HepG2 (cell line): ENCODE results near the gene FCN1. TPM values are rescaled to one million over a fixed set of nuclear protein-coding genes. Genes with fewer than 3 reads are reported as not detected.

ENCODE experiments used
- ATAC-seq: fragments of 200-7000 bp; cut with Tn5 transposase; 3 replicates; pipeline ENCODE4 v1.9.1; 2020; ENCODE audit warnings: mild to moderate bottlenecking, moderate library complexity
- BruUV-seq: library from RNA; stranded (reverse); fragments of 400-500 nt; replicated peaks from 2 replicates; lab custom pipeline; 2021; lab: Mats Ljungman, UMichigan
- CTCF ChIA-PET: fragments of 300-600 bp; formaldehyde crosslinking; extraction: SDS; loops from one replicate; lab custom pipeline; 2021; ENCODE audit warnings: low total read pairs, inconsistent platforms, low intra/inter-chr PET ratio; lab: Yijun Ruan, JAX
- POLR2A ChIA-PET: fragments of 350-600 bp; sonication (Branson Sonifier 250); formaldehyde crosslinking; loops from one replicate; lab custom pipeline; 2020; ENCODE audit warnings: antibody characterized with exemption, inconsistent platforms; lab: Yijun Ruan, JAX
- DNase-seq: peaks from one replicate; pipeline ENCODE4 v3.0.0-alpha.2; 2015; ENCODE audit warnings: low spot score
- FAIRE-seq: peaks from 3 replicates; lab custom pipeline; 2011; peaks lifted over from hg19 to GRCh38; lab: Jason Lieb, UNC
- H2AFZ ChIP-seq: one replicate; pipeline ENCODE4 v1.6.1; 2011; ENCODE audit warnings: low read length, inconsistent platforms
- H3K27ac ChIP-seq: fragments of 300-600 bp; 3 replicates; pipeline ENCODE4 v1.8.0; 2011; ENCODE audit warnings: mixed run types, mild to moderate bottlenecking, mixed read lengths, low read length, inconsistent platforms; ENCODE audit not compliant: insufficient read depth; ENCODE audit errors: extremely low read length
- H3K27me3 ChIP-seq, 2 experiments: fragments of 200-600 bp in 1 of 2; 2 replicates in 1 of 2; 3 replicates in 1 of 2; pipeline versions ENCODE4 v1.6.0 to v1.8.0; 2011; ENCODE audit warnings: low read length in 2 of 2, mild to moderate bottlenecking in 2 of 2, moderate library complexity in 2 of 2, inconsistent platforms in 1 of 2; ENCODE audit not compliant: insufficient read depth in 2 of 2, control insufficient read depth in 1 of 2
- H3K36me3 ChIP-seq, 2 experiments: fragments of 200-600 bp in 1 of 2; replicated peaks in 1 of 2; 2 replicates in 1 of 2; 3 replicates in 1 of 2; pipeline versions ENCODE4 v1.5.1 to v1.8.0; 2011; ENCODE audit warnings: low read length in 2 of 2, inconsistent platforms in 1 of 2; ENCODE audit not compliant: insufficient read depth in 2 of 2, control insufficient read depth in 1 of 2
- H3K4me1 ChIP-seq: 2 replicates; pipeline ENCODE4 v1.5.1; 2012; ENCODE audit warnings: low read length, inconsistent platforms; ENCODE audit not compliant: insufficient read depth
- H3K4me2 ChIP-seq: 2 replicates; pipeline ENCODE4 v1.6.0; 2011; ENCODE audit warnings: low read depth, low read length, inconsistent platforms
- H3K4me3 ChIP-seq, 3 experiments: fragments of 200-600 bp in 1 of 3; sonication (generic), shearing (Covaris generic) in 1 of 3; replicated peaks in 1 of 3; 2 replicates each; pipeline ENCODE4 v1.5.1; 2011 to 2016; ENCODE audit warnings: low read length in 3 of 3, inconsistent platforms in 2 of 3, low read depth in 2 of 3, mild to moderate bottlenecking in 2 of 3, control low read depth in 1 of 3, mixed read lengths in 1 of 3; ENCODE audit not compliant: insufficient read depth in 1 of 3
- H3K79me2 ChIP-seq: one replicate; pipeline ENCODE4 v1.6.1; 2011; ENCODE audit warnings: low read length, inconsistent platforms; ENCODE audit not compliant: insufficient read depth
- H3K9ac ChIP-seq: 2 replicates; pipeline ENCODE4 v1.6.0; 2011; ENCODE audit warnings: mild to moderate bottlenecking, low read depth, low read length, inconsistent platforms; ENCODE audit not compliant: insufficient read depth
- H3K9me3 ChIP-seq: 2 replicates; pipeline ENCODE4 v1.5.1; 2012; ENCODE audit warnings: mild to moderate bottlenecking, low read length
- H4K20me1 ChIP-seq: 2 replicates; pipeline ENCODE4 v1.6.0; 2011; ENCODE audit warnings: inconsistent platforms, mild to moderate bottlenecking, low read length, moderate library complexity; ENCODE audit not compliant: insufficient read depth
- CHD2 ChIP-seq: IDR thresholded peaks from 2 replicates; pipeline ENCODE4 v1.6.1; 2011; ENCODE audit warnings: low read depth, low read length, improper control_type of control experiment
- EZH2 ChIP-seq: conservative IDR thresholded peaks from 2 replicates; pipeline ENCODE4 v1.6.1; 2012; ENCODE audit warnings: mild to moderate bottlenecking, low read depth, low read length, moderate library complexity
- HOXA5 ChIP-seq: sonication (generic); formaldehyde crosslinking; IDR thresholded peaks from 2 replicates; pipeline ENCODE4 v1.4.0; 2020; ENCODE audit warnings: missing genetic modification reagents
- HOXA7 ChIP-seq: sonication (generic); formaldehyde crosslinking; IDR thresholded peaks from 2 replicates; pipeline ENCODE4 v1.8.1; 2022; ENCODE audit warnings: mild to moderate bottlenecking, missing genetic modification reagents, moderate library complexity
- RAD51 ChIP-seq: fragments of 450-650 bp; IDR thresholded peaks from 2 replicates; pipeline ENCODE4 v1.6.1; 2016; ENCODE audit warnings: borderline replicate concordance
- SIN3A ChIP-seq: IDR thresholded peaks from 2 replicates; pipeline ENCODE4 v1.6.1; 2011; ENCODE audit warnings: low read depth, mild to moderate bottlenecking, control low read depth, low read length, borderline replicate concordance
- ZFP1 ChIP-seq: IDR thresholded peaks from 2 replicates; pipeline ENCODE4 v1.6.1; 2016
- ZNF572 ChIP-seq: sonication (generic); formaldehyde crosslinking; IDR thresholded peaks from 2 replicates; pipeline ENCODE4 v1.5.1; 2020; ENCODE audit warnings: mild to moderate bottlenecking, missing genetic modification reagents
- ZNF589 ChIP-seq: sonication (generic); formaldehyde crosslinking; conservative IDR thresholded peaks from 2 replicates; pipeline ENCODE4 v1.8.0; 2022; ENCODE audit warnings: mild to moderate bottlenecking, moderate library complexity, missing genetic modification reagents
- ZNF879 ChIP-seq: sonication (generic); formaldehyde crosslinking; IDR thresholded peaks from 2 replicates; pipeline ENCODE4 v1.8.1; 2023; ENCODE audit warnings: missing genetic modification reagents
- ZSCAN22 ChIP-seq: sonication (generic); formaldehyde crosslinking; IDR thresholded peaks from 2 replicates; pipeline ENCODE4 v1.4.0; 2020; ENCODE audit warnings: mild to moderate bottlenecking, missing genetic modification reagents
- WGBS: methylation state at CpG from one replicate; pipeline ENCODE4 v1.1.6; 2017; ENCODE audit warnings: low lambda C conversion rate; 5-methylcytosine and 5-hydroxymethylcytosine counted together
- in situ Hi-C: cut with HindIII; loops from 2 replicates; pipeline ENCODE4 v1.10.0; 2017; ENCODE audit warnings: low pct_unique_long_range_greater_than_20kb; ENCODE audit not compliant: extremely low pct_ligation_motif_present
- intact Hi-C: fragments of 100-400 bp; cut with micrococcal nuclease; formaldehyde crosslinking; loops from one replicate; pipeline ENCODE4 v1.10.0; 2022; ENCODE audit not compliant: unreplicated experiment
- polyA plus RNA-seq, 8 experiments: library from polyadenylated mRNA; depleted of rRNA in 3 of 8; stranded (reverse) in 7 of 8; unstranded in 1 of 8; fragments of >200 nt; fragmentation: Illumina TruSeq in 4 of 8; extraction: Trizol in 4 of 8; gene quantifications; 2 replicates each; pipeline versions ENCODE4 v1.2.1 to v1.2.3, GENCODE V29; 2011 to 2016; ENCODE audit warnings: low read depth in 4 of 8, missing spikeins in 1 of 8, mixed read lengths in 1 of 8; ENCODE audit not compliant: insufficient read depth in 1 of 8
- total RNA-seq, 5 experiments: library from RNA; depleted of rRNA; stranded (reverse); fragments of >200 nt; fragmentation: Illumina TruSeq; extraction: Trizol; gene quantifications; 2 replicates each; pipeline ENCODE4 v1.2.3, GENCODE V29; 2016; ENCODE audit warnings: low read depth in 1 of 5
- TF ChIP-seq, protein P1 (sequence below): sonication (generic); formaldehyde crosslinking; IDR thresholded peaks from 2 replicates; pipeline ENCODE4 v1.4.0; 2020; ENCODE audit warnings: mild to moderate bottlenecking, low read depth, missing genetic modification reagents

Gene FCN1
- total and polyA plus RNA-seq, 2 of the 13 experiments (the other 11 are each of a cell fraction or from before 2014, with no cell fraction given): not detected

GRCh38 chr9:134923466-134923865 is 5.8 kb upstream of the FCN1 start:
- Histone ChIP-seq H3K9me3 (no peaks in the 10 kb centered on the region), H4K20me1 (no peaks in the 10 kb centered on the region), H3K36me3 (no peaks in the 10 kb centered on the region), H3K4me3 (no peak overlapping the region), H3K79me2 (no peaks in the 10 kb centered on the region), H3K4me1 (no peaks in the 10 kb centered on the region), H3K27me3 (peaks cover 0 to 3% of the 10 kb centered on the region in 2 experiments; a peak in 1 of 5 replicates), H3K4me2 (no peak overlapping the region), H3K27ac (no peak overlapping the region), H3K9ac (no peak overlapping the region), H2AFZ (no peak overlapping the region)
- ChIA-PET CTCF (no interaction called here), POLR2A (no interaction called here)
- ATAC-seq (no peak), FAIRE-seq (no peak), DNase-seq (no peak)
- TF ChIP-seq EZH2 (no peak), HOXA5 (CRISPR knock-in tag) (no peak), SIN3A (no peak), HOXA7 (CRISPR knock-in tag) (no peak), RAD51 (no peak), ZNF572 (CRISPR knock-in tag) (no peak), ZNF589 (no peak), ZNF879 (CRISPR knock-in tag) (no peak), ZSCAN22 (CRISPR knock-in tag) (no peak), ZFP1 (CRISPR knock-in tag) (no peak), CHD2 (no peak)
- TF ChIP-seq, protein P1, sequence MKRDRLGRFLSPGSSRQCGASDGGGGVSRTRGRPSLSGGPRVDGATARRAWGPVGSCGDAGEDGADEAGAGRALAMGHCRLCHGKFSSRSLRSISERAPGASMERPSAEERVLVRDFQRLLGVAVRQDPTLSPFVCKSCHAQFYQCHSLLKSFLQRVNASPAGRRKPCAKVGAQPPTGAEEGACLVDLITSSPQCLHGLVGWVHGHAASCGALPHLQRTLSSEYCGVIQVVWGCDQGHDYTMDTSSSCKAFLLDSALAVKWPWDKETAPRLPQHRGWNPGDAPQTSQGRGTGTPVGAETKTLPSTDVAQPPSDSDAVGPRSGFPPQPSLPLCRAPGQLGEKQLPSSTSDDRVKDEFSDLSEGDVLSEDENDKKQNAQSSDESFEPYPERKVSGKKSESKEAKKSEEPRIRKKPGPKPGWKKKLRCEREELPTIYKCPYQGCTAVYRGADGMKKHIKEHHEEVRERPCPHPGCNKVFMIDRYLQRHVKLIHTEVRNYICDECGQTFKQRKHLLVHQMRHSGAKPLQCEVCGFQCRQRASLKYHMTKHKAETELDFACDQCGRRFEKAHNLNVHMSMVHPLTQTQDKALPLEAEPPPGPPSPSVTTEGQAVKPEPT (CRISPR knock-in tag): no peak
- intact Hi-C loops (no loop called here), in situ Hi-C loops (no loop called here)
- no TSS peak for BruUV-seq
- WGBS: 9% methylated on average over 7 of the region's 7 CpGs
